ENCODE results near the gene USF2.

USF2 gene

GRCh38 chr19:35321291-35321690 is 52.5 kb downstream of the USF2 start:
- no peak for DNase-seq (ENCODE audit: low read depth in 3 of 3)

- no peak for DNase-seq (ENCODE audit: low read depth in 3 of 3)
Observed at GRCh38 chr19:35322014-35322413, 53.3 kb downstream of the USF2 start.

GRCh38 chr19:35327642-35328041 is 58.9 kb downstream of the USF2 start:
- DNase-seq (ENCODE audit: low read depth in 3 of 3): no peak

- no peak for DNase-seq (ENCODE audit: low read depth in 3 of 3)
Observed at GRCh38 chr19:35328851-35329285, 60.1 kb downstream of the USF2 start, which contains the start of gene CD22. TSS of gene CD22 (plus strand) at chr19:35329187. CDS start at chr19:35332041, 2,854 bp downstream.

- DNase-seq (ENCODE audit: low read depth in 3 of 3): no peak
Observed at GRCh38 chr19:35329323-35329722, 60.6 kb downstream of the USF2 start.
